ENCODE measurements around the gene INSR.

DNA sequence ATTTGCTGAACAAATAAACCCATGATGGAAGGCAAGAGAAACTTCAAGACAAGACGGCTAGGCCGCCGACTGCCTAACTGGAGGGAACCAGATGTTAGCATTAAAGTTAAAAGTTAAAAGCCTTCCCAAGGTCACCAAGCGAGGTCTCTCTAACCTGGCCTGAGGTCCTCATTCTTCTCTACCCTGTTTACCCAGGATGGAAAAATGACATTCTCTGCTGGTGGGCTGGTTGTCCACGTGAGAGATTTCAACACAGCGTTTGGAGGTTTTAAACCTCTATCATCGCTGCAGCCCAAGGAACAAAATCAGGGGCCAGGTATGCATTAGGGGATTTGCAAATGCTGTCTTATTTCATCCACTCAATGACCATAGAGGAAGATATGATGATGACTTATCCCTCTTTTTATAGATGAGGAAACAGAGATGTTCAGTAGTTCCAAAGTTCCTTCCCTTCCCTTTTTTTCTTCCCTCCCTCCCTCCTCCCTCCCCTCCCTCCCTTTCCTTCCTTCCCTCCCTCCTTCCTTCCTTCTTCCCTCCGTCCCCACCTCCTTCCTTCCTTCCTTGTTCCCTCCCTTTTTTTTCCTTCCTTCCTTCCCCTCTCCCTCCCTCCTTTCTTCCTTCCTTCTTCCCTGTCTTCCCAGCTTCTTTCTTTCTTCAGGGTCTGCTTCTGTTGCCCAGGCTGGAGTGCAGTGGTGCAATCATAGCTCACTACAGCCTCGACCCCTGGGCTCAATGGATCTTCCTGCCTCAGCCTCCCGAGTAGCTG lies 79.7 kb downstream of the INSR start:
- no peak for TF ChIP-seq POLR2A (IDR thresholded peaks at IDR 0.05)
- TF ChIP-seq, protein P1, sequence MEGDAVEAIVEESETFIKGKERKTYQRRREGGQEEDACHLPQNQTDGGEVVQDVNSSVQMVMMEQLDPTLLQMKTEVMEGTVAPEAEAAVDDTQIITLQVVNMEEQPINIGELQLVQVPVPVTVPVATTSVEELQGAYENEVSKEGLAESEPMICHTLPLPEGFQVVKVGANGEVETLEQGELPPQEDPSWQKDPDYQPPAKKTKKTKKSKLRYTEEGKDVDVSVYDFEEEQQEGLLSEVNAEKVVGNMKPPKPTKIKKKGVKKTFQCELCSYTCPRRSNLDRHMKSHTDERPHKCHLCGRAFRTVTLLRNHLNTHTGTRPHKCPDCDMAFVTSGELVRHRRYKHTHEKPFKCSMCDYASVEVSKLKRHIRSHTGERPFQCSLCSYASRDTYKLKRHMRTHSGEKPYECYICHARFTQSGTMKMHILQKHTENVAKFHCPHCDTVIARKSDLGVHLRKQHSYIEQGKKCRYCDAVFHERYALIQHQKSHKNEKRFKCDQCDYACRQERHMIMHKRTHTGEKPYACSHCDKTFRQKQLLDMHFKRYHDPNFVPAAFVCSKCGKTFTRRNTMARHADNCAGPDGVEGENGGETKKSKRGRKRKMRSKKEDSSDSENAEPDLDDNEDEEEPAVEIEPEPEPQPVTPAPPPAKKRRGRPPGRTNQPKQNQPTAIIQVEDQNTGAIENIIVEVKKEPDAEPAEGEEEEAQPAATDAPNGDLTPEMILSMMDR (IDR thresholded peaks at IDR 0.05 in 4 of 5, conservative IDR thresholded peaks at IDR 0.05 in 1 of 5), result no peak

Measured in gastrocnemius medialis (tissue), 4 donors.